KOPT-K1 (cell line): ENCODE data around the gene FARP1.

Source experiments
- H3K27ac ChIP-seq: fragments of 200-600 bp; sonication (generic); 2 replicates; pipeline ENCODE4 v1.5.1; 2016; ENCODE audit warnings: antibody characterized with exemption, mild to moderate bottlenecking, low read depth, low read length; ENCODE audit not compliant: poor library complexity, severe bottlenecking
- H3K36me3 ChIP-seq: fragments of 200-600 bp; sonication (generic); 2 replicates; pipeline ENCODE4 v1.5.1; 2017; ENCODE audit warnings: antibody characterized with exemption, mild to moderate bottlenecking, low read length, moderate library complexity; ENCODE audit not compliant: insufficient read depth
- H3K9me3 ChIP-seq: fragments of 200-600 bp; sonication (generic); 2 replicates; pipeline ENCODE4 v1.5.1; 2017; ENCODE audit warnings: antibody characterized with exemption, low read length, mild to moderate bottlenecking; ENCODE audit not compliant: insufficient read depth, poor library complexity, severe bottlenecking

FARP1 gene

DNA sequence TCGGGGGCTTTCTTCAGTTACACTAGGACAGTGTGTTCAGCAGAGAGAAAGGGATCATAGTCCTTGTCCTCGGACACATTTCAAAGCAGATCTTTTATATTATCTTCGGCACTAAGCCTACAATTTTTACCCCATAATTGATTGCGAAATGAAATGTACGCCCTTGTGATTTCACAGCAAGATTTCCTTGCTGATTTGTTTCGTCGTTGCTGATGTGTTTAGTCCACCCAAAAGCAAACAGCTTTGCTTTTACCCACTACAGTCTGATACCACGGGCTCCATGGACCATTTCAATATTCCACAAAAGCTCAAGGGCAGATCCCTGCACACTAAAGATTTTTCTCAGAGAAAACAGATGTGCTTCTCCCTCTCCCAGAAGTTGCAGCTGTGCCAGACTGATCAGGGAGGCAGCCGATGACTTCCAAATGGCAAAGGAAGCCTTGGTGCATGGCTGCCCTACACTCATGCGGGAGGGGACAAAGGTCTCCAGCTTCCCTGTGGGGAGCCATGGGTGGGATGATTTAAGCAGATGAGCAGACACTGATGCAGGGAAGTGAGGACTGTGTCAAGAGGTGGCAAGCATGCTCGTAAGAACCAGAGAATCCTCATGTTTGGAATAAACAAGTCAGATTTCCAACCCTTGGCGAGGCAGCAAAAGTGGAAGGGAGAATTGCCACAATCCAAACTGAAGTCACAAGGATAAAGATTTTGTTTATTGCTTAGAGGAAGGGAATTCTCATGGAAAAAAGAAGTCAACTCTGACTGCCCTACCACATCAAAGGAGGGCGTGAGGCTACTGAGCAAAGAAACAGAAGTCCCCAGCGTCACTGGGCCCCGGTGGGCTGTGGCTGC lies 353.0 kb downstream of the FARP1 start:
- H3K36me3 ChIP-seq = peaks cover 22% of the 10 kb centered on the region; the same call in 1 of the 2 replicates
- H3K9me3 ChIP-seq = no peaks in the 10 kb centered on the region
- no peak overlapping the region for H3K27ac ChIP-seq

DNA sequence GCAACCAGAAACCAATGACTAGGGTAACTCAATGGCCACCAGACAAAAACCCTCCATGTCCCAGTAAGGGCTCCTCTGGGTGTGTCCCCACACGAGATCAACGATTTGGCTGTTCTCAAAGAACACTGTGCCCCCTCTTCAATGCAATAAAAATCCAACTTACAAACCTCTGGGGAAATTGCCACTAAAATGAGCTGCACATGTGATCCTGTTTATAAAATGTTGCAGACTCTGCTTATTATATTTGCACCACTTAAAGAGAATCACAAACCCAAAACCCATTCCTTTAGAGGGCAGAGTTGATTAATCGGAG lies 353.5 kb downstream of the FARP1 start:
- Histone ChIP-seq H3K36me3 (peaks cover 22% of the 10 kb centered on the region; the same call in 1 of the 2 replicates), H3K27ac (no peak overlapping the region), H3K9me3 (no peaks in the 10 kb centered on the region)

DNA sequence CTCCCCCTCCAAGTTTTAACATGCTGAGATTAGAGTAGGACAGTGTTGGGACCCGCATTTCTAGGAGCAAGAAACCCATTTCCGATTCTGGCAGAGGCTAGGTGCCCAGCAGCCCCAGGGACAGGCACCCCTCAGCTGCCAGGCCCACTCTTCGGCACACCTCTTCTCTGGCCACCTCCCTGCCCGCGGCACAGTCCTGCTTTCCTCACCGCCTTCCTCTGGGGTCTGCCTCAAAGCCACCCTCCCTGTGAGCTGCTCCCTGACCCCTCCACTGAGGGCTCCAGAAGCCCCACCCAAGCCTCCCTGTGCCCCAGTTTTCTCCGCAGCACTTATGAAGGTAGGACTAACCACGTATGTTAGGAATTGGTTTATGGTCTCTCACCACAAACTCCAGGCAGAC lies 354.1 kb downstream of the FARP1 start:
- no peaks in the 10 kb centered on the region for H3K9me3 ChIP-seq
- H3K27ac ChIP-seq = no peak overlapping the region
- H3K36me3 ChIP-seq = peaks cover 22% of the 10 kb centered on the region; the same call in 1 of the 2 replicates

DNA sequence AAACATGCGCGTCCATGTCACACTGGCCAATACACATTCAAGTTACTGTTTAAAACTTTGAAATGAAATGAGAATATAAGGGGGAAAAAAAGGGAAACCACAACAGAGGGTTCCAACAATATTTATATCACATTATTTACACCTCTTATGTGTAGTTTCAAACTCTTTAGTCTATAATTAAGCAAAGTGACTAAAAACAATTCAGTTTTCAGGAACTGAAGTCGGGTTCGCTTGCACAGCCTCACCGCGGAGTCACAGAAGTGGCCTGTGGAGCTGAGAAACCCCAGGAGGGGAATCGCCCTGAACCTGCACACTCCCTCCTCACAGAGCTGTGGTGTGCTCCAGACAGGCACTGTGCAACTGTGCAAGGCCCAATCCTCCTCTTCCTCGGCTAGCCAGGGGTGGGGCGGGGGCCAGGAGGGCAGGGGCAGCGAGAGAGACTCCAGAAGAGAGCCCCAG lies 358.1 kb downstream of the FARP1 start:
- H3K9me3 ChIP-seq = no peaks in the 10 kb centered on the region
- H3K27ac ChIP-seq = no peak overlapping the region
- peaks cover 26% of the 10 kb centered on the region; the same call in 1 of the 2 replicates for H3K36me3 ChIP-seq

DNA sequence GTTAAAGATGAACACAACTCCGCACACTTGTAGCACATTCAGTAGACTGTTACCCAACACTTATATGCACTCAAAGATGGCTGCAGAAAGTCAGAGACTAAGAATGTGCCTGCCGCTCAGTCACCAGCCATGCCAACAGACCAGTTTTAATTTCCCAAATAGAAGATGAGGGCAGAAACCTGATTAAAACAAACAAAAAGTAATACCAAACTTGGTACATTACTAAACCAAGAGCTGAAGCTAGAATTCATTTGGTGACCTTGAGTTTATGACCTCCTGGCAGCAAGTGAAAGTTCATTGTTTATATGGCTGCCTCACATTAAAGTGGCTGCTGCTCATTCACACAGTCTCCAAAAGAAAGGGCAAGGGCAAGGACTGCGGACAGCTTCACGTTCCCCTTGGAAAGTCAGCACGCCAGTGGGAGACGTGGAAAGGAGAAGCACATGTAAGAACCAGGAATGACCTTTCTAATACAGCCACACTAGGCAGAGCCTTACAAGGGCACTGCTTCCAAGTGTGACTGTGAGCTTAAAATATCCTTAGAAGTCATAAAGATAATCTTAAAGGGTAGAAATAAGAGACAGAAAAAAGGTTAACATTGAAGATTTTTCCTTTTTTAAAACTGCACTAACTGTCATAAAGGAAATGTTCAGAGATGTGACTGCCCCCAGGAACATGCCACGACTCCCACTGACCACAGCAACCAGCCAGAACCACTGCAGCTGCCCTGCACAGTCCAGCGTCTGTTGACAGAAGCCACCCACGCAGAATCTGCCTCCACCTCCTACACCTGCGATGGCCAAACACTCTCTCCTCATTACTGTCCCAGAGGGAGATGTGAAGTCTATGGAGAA lies 360.5 kb downstream of the FARP1 start:
- no peaks in the 10 kb centered on the region for H3K9me3 ChIP-seq
- peak overlapping the region; percentile 17 for H3K27ac ChIP-seq
- peaks cover 18% of the 10 kb centered on the region; the same call in 1 of the 2 replicates for H3K36me3 ChIP-seq

DNA sequence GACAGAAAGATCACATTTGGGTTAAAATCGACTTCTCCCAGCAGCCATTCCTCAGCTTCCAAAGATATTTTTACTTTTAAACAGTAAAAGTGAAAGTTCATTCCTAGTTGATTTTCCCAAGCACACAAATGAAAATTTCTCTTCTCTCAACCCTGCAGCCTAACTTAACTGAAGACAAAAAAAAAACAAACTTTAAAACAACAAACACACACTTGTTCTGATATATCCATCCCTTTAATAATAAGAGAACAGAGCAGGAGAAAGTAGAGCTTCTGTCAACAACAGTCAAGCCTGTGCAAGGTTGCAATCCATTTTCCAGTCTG lies 361.1 kb downstream of the FARP1 start:
- Histone ChIP-seq H3K9me3 (no peaks in the 10 kb centered on the region), H3K36me3 (peaks cover 14% of the 10 kb centered on the region; the same call in 1 of the 2 replicates), H3K27ac (peak overlapping the region; percentile 17)

DNA sequence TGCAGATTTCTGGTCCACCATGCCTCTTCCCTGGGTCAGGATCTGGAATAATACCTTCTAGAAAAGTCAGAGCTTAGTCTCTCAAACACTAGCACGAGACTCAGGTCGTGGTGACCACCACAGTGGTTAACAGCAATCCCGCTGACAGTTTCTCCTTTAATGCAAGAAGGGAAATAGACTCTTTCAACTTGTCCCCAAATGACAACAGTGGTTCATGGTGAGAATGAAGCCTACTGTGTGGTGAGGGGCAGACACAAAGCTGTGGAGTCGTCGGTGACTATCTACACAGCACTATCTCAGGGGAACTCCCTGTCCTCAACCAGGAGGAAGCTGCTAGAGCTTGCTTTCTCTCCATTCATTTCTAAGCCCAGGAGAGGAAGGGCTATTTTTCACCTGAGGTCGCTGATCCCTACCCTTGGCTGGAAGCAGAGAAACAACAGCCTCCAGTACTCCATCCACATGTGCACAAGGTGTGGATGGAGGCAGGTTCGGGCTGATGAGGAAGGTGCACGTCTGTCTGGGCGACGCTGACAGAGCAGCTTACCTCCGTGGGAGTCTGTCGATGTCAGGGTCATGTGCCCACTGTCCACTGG lies 361.6 kb downstream of the FARP1 start:
- Histone ChIP-seq H3K9me3 (no peaks in the 10 kb centered on the region), H3K36me3 (peaks cover 9% of the 10 kb centered on the region; the same call in 1 of the 2 replicates), H3K27ac (no peak overlapping the region)
